Fibroblast of lung (primary cell): ENCODE measurements around the gene CWC27. TPM values are rescaled to one million over a fixed set of nuclear protein-coding genes. Genes with fewer than 3 reads are reported as not detected.
A peak's percentile ranks its signal among the peaks of the same experiment; 100 is the strongest.
"Not testable (repeated sequence)": the region's sequence is repeated elsewhere in the genome, so short reads cannot be mapped to it uniquely, and the experiment has no call there.

Experiments
- DNase-seq, 2 donors: peaks; one replicate each; pipeline versions ENCODE4 v3.0.0 to v3.0.0-alpha.2; 2010; ENCODE audit warnings: low read depth in 2 of 2
- H2AFZ ChIP-seq: 2 replicates; pipeline ENCODE4 v1.5.1; 2012; ENCODE audit warnings: low read length, control low read depth, inconsistent platforms
- H3K27ac ChIP-seq: 2 replicates; pipeline ENCODE4 v1.5.1; 2011; ENCODE audit warnings: low read length, control low read depth; ENCODE audit not compliant: insufficient read depth
- H3K27me3 ChIP-seq: 2 replicates; pipeline ENCODE4 v1.5.1; 2011; ENCODE audit warnings: mild to moderate bottlenecking, low read length; ENCODE audit not compliant: control insufficient read depth, insufficient read depth
- H3K36me3 ChIP-seq: 2 replicates; pipeline ENCODE4 v1.5.1; 2011; ENCODE audit warnings: low read length; ENCODE audit not compliant: control insufficient read depth, insufficient read depth
- H3K4me1 ChIP-seq: 2 replicates; pipeline ENCODE4 v1.5.1; 2011; ENCODE audit warnings: low read length; ENCODE audit not compliant: control insufficient read depth, insufficient read depth; ENCODE audit errors: extremely low read depth
- H3K4me2 ChIP-seq: 2 replicates; pipeline ENCODE4 v1.5.1; 2011; ENCODE audit warnings: low read length, control low read depth; ENCODE audit not compliant: insufficient read depth; ENCODE audit errors: extremely low read depth
- H3K4me3 ChIP-seq, 4 experiments: fragments of 200-600 bp in 1 of 4; sonication (generic) in 1 of 4; replicated peaks in 1 of 4; 2 replicates each; pipeline ENCODE4 v1.5.1; 2011 to 2016; ENCODE audit warnings: low read length in 4 of 4, low read depth in 3 of 4, mild to moderate bottlenecking in 3 of 4, control low read depth in 2 of 4, inconsistent platforms in 1 of 4, mixed read lengths in 1 of 4; ENCODE audit not compliant: insufficient read depth in 1 of 4; ENCODE audit errors: control extremely low read depth in 1 of 4
- H3K79me2 ChIP-seq: 2 replicates; pipeline ENCODE4 v1.5.1; 2012; ENCODE audit warnings: mild to moderate bottlenecking, low read length, inconsistent platforms; ENCODE audit not compliant: control insufficient read depth, insufficient read depth
- H3K9ac ChIP-seq: 2 replicates; pipeline ENCODE4 v1.5.1; 2011; ENCODE audit warnings: mild to moderate bottlenecking, low read length, control low read depth; ENCODE audit not compliant: insufficient read depth
- H3K9me3 ChIP-seq: 2 replicates; pipeline ENCODE4 v1.5.1; 2012; ENCODE audit warnings: low read depth, low read length; ENCODE audit not compliant: control insufficient read depth, insufficient read depth
- H4K20me1 ChIP-seq: 2 replicates; pipeline ENCODE4 v1.5.1; 2011; ENCODE audit warnings: low read length; ENCODE audit not compliant: control insufficient read depth, insufficient read depth; ENCODE audit errors: extremely low read depth
- EZH2 ChIP-seq: IDR thresholded peaks from 2 replicates; pipeline ENCODE4 v1.5.1; 2012; ENCODE audit warnings: low read length, control low read depth, mild to moderate bottlenecking; ENCODE audit errors: missing control alignments
- polyA plus RNA-seq, 2 donors: library from polyadenylated mRNA; depleted of rRNA in 1 of 2; stranded (reverse) in 1 of 2; unstranded in 1 of 2; fragments of >200 nt; gene quantifications; 2 replicates each; pipeline ENCODE4 v1.2.1, GENCODE V29; 2011 to 2012; ENCODE audit warnings: missing spikeins in 1 of 2
- total RNA-seq: library from RNA; depleted of rRNA; stranded (reverse); fragments of >200 nt; gene quantifications from 2 replicates; pipeline ENCODE4 v1.2.1, GENCODE V29; 2014
- TF ChIP-seq, protein P1 (sequence below), 2 donors: IDR thresholded peaks in 1 of 2; conservative IDR thresholded peaks in 1 of 2; 1 replicate in 1 of 2; 2 replicates in 1 of 2; pipeline ENCODE4 v1.5.1; 2011 to 2012; ENCODE audit warnings: low read length in 2 of 2, control low read depth in 1 of 2, inconsistent platforms in 1 of 2, low read depth in 1 of 2, mild to moderate bottlenecking in 1 of 2

CWC27 gene
- total and polyA plus RNA-seq, 2 donors (not counting 1 experiment from before 2014, with no cell fraction given): 17.3 to 37.5 TPM

- H3K27me3 ChIP-seq: no peaks in the 10 kb centered on the region
- no peak overlapping the region for H3K4me2 ChIP-seq
- no peaks in the 10 kb centered on the region for H4K20me1 ChIP-seq
- H3K9ac ChIP-seq: no peak overlapping the region
- no peak overlapping the region for H3K27ac ChIP-seq
- no peak overlapping the region for H3K4me3 ChIP-seq
- no peaks in the 10 kb centered on the region for H3K4me1 ChIP-seq
- no peaks in the 10 kb centered on the region for H3K79me2 ChIP-seq
- no peak for TF ChIP-seq EZH2
- TF ChIP-seq, protein P1, sequence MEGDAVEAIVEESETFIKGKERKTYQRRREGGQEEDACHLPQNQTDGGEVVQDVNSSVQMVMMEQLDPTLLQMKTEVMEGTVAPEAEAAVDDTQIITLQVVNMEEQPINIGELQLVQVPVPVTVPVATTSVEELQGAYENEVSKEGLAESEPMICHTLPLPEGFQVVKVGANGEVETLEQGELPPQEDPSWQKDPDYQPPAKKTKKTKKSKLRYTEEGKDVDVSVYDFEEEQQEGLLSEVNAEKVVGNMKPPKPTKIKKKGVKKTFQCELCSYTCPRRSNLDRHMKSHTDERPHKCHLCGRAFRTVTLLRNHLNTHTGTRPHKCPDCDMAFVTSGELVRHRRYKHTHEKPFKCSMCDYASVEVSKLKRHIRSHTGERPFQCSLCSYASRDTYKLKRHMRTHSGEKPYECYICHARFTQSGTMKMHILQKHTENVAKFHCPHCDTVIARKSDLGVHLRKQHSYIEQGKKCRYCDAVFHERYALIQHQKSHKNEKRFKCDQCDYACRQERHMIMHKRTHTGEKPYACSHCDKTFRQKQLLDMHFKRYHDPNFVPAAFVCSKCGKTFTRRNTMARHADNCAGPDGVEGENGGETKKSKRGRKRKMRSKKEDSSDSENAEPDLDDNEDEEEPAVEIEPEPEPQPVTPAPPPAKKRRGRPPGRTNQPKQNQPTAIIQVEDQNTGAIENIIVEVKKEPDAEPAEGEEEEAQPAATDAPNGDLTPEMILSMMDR (conservative IDR thresholded peaks at IDR 0.05 in 1 of 2, IDR thresholded peaks at IDR 0.05 in 1 of 2; ENCODE audit: low read depth in 1 of 2, low read length in 2 of 2): no peak
- H3K9me3 ChIP-seq: no peaks in the 10 kb centered on the region
- H3K36me3 ChIP-seq: no peaks in the 10 kb centered on the region
- H2AFZ ChIP-seq: no peak overlapping the region
- no peak for DNase-seq
Measured at GRCh38 chr5:64822320-64822719, 53.6 kb downstream of the CWC27 start.

DNA sequence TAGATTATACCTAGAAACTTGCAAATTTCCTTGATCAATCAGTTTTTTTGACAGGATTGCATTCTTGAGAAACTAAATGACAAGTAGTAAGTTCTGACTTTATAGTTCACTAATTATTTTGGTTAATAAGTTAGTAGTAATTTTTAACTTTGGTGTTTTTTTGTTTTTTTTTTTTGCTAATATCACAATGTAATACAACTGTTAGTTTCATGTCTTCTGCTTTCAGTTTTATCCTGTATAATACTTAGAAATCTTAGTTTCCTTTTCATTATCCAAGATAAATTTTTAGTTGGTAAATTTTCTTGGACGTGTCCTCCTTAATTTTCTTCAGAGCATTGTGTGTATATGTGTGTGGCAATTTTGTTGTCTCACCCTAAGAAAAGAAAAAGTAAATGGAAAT, 57.8 kb downstream of the CWC27 start:
- H3K4me2 ChIP-seq: no peak overlapping the region
- no peak overlapping the region for H3K27ac ChIP-seq
- no peaks in the 10 kb centered on the region for H3K79me2 ChIP-seq
- no peak for DNase-seq
- H3K27me3 ChIP-seq: no peaks in the 10 kb centered on the region
- TF ChIP-seq, protein P1 (conservative IDR thresholded peaks at IDR 0.05 in 1 of 2, IDR thresholded peaks at IDR 0.05 in 1 of 2; ENCODE audit: low read depth in 1 of 2, low read length in 2 of 2): no peak
- TF ChIP-seq EZH2: no peak
- no peaks in the 10 kb centered on the region for H3K9me3 ChIP-seq
- no peaks in the 10 kb centered on the region for H4K20me1 ChIP-seq
- H3K36me3 ChIP-seq: no peaks in the 10 kb centered on the region
- H3K9ac ChIP-seq: no peak overlapping the region
- H3K4me1 ChIP-seq: no peaks in the 10 kb centered on the region
- H3K4me3 ChIP-seq: no peak overlapping the region
- H2AFZ ChIP-seq: no peak overlapping the region

DNA sequence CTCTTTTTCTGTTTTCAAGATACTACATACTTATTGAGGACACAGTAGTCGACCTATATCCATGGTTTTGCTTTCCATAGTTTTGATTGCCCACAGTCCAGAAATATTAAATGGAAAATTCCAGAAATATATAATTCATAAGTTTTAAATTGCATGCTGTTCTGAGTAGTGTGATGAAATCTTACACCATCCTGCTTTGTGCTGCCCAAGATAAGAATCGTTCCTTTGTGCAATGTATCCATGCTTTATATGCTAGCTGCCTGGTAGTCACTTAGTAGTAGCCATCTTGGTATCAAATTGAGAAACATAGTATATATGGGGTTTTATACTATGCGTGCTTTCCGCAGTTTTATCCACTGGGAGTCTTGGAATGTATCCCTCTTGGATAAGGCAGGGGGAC, 59.0 kb downstream of the CWC27 start:
- Histone ChIP-seq H3K9ac (no peak overlapping the region), H4K20me1 (no peaks in the 10 kb centered on the region), H2AFZ (no peak overlapping the region), H3K36me3 (no peaks in the 10 kb centered on the region), H3K9me3 (no peaks in the 10 kb centered on the region), H3K4me2 (no peak overlapping the region), H3K4me1 (no peaks in the 10 kb centered on the region), H3K27me3 (no peaks in the 10 kb centered on the region), H3K79me2 (no peaks in the 10 kb centered on the region), H3K4me3 (no peak overlapping the region), H3K27ac (no peak overlapping the region)
- peak in 1 of 2 donors; percentile 57 for DNase-seq
- TF ChIP-seq, protein P1 (conservative IDR thresholded peaks at IDR 0.05 in 1 of 2, IDR thresholded peaks at IDR 0.05 in 1 of 2; ENCODE audit: low read depth in 1 of 2, low read length in 2 of 2): no peak
- no peak for TF ChIP-seq EZH2

DNA sequence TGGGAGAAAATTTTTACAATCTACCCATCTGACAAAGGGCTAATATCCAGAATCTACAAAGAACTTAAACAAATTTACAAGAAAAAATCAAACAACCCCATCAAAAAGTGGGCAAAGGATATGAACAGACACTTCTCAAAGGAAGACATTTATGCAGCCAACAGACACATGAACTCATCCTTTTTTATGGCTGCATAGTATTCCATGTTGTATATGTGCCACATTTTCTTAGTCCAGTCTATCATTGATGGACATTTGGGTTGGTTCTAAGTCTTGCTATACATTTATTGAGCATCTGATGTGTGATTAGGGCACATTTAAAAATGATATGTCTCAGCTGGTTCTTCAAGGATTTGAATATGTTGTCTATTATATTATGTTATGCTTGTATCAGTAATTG, 61.9 kb downstream of the CWC27 start:
- not testable (repeated sequence) for H3K4me1 ChIP-seq, H2AFZ ChIP-seq, H3K4me2 ChIP-seq, H3K27me3 ChIP-seq, H3K36me3 ChIP-seq, H3K27ac ChIP-seq, H3K4me3 ChIP-seq, H3K79me2 ChIP-seq, H4K20me1 ChIP-seq, H3K9me3 ChIP-seq, DNase-seq, H3K9ac ChIP-seq
